Muscle of leg (tissue), 11 donors: ENCODE data around the gene TIAM2. TPM values are rescaled to one million over a fixed set of nuclear protein-coding genes. Genes with fewer than 3 reads are reported as not detected.

Experiments
- DNase-seq: peaks from one replicate; pipeline ENCODE4 v3.0.0; 2013
- H3K27ac ChIP-seq: one replicate; pipeline ENCODE4 v1.5.1; 2013; ENCODE audit warnings: mild to moderate bottlenecking, low read length, control low read depth
- H3K27me3 ChIP-seq: one replicate; pipeline ENCODE4 v1.6.1; 2013; ENCODE audit warnings: low read length; ENCODE audit not compliant: control insufficient read depth, insufficient read depth
- H3K36me3 ChIP-seq: one replicate; pipeline ENCODE4 v1.6.1; 2013; ENCODE audit warnings: low read length; ENCODE audit not compliant: control insufficient read depth, insufficient read depth
- H3K4me1 ChIP-seq: one replicate; pipeline ENCODE4 v1.6.1; 2013; ENCODE audit warnings: low read length; ENCODE audit not compliant: control insufficient read depth, insufficient read depth
- H3K4me3 ChIP-seq: one replicate; pipeline ENCODE4 v1.5.1; 2013; ENCODE audit warnings: low read length, control low read depth
- H3K9me3 ChIP-seq: replicated peaks from 2 replicates; pipeline ENCODE4 v1.6.1; 2013; ENCODE audit warnings: low read depth, low read length; ENCODE audit not compliant: control insufficient read depth
- WGBS: methylation state at CpG from one replicate; pipeline ENCODE4 v1.1.5; 2013; ENCODE audit warnings: missing lambda C conversion rate; ENCODE audit not compliant: insufficient coverage; 5-methylcytosine and 5-hydroxymethylcytosine counted together
- polyA plus RNA-seq, 8 donors: library from polyadenylated mRNA; unstranded; fragments of 120-200 nt; gene quantifications; one replicate each; pipeline versions ENCODE4 v1.2.1 to v1.2.3, GENCODE V29; 2013; ENCODE audit warnings: inconsistent platforms in 1 of 8, low replicate concordance in 1 of 8; ENCODE audit not compliant: insufficient read length in 8 of 8, insufficient read depth in 1 of 8
- total RNA-seq: library from RNA; stranded (reverse); fragments of 120-200 nt; gene quantifications from one replicate; pipeline ENCODE4 v1.2.4, GENCODE V29; 2013

Gene TIAM2
- total and polyA plus RNA-seq, 9 donors = 11.3 to 16.7 (median 13.1) TPM

DNA sequence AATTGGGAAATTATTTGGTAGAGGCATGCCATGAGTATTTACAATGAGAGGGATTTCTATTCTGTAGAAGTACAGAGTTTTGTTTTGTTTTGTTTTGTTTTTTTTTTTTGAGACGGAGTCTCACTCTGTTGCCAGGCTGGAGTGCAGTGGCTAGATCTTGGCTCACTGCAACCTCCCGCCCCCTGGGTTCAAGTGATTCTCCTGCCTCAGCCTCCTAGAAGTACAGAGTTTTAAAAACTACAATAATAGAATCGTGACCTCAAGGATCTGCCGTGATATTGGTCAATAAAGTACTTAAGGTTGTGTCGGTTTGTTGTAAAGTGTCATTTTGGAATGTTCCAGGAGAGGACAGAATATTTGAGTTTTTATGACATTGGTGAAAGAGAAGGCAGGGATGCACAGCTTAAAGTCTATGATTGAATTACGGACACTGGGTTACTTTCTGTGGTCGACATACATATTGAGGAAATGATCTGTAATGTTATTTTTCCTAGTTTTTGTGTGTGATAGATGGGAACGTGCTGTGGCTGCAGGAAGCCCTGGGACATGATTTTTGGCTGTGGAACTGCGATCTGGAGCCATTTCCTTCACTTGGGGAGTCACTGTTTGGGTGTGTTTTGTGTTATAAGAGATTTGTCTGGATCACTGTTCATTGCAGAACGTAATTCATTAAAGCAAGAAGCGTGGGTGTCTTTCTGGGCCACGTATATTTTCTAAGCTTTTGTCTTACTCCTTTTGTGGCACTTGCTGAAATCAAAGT lies 59.6 kb downstream of the TIAM2 start:
- 30% methylated on average over 8 of the region's 12 CpGs for WGBS
- Histone ChIP-seq H3K9me3 (no peaks in the 10 kb centered on the region), H3K27ac (peak overlapping the region; percentile 47), H3K4me3 (no peak overlapping the region), H3K27me3 (no peaks in the 10 kb centered on the region), H3K36me3 (no peaks in the 10 kb centered on the region), H3K4me1 (no peaks in the 10 kb centered on the region)
- peak; percentile 82 for DNase-seq

DNA sequence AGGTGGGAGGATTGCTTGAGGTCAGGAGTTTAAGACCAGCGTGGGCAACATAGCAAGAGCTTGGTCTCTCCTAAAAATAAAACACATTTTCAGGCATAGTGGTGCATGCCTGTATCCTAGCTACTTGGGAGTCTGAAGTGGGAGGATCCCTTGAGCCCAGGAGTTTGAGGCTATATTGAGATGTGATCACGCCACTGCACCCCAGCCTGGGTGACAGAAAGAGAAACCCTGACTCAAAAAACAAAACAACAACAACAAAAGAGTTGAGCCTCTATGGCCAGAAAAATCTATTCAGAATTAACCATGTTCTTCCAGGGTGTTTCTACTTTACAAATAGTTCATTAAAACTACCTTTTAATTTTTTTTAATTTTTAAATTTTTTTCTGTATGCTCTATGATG lies 60.6 kb downstream of the TIAM2 start:
- no CpG with 5 or more reads among the region's 2 CpGs for WGBS
- no peak overlapping the region for H3K4me3 ChIP-seq
- DNase-seq = no peak
- H3K9me3 ChIP-seq = no peaks in the 10 kb centered on the region
- H3K4me1 ChIP-seq = no peaks in the 10 kb centered on the region
- H3K27ac ChIP-seq = no peak overlapping the region
- no peaks in the 10 kb centered on the region for H3K36me3 ChIP-seq
- H3K27me3 ChIP-seq = no peaks in the 10 kb centered on the region

DNA sequence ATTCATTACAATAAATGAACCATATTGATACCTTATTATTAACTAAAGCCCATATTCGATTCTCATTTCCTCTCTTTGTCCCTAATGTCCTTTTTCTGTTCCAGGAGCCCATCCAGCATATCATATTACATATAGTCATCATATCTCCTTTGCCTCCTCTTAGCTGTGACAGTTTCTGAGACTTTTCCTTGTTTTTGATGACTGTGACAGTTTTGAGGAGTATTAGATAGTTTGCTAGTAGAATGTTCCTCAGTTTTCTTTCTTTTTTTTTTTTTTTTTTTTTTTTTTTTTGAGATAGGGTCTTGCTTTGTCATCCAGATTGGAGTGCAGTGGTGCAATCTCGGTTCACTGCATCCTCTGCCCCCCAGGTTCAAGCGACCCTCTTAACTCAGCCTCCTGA lies 61.6 kb downstream of the TIAM2 start:
- no CpG with 5 or more reads among the region's 3 CpGs for WGBS
- no peak overlapping the region for H3K4me3 ChIP-seq
- H3K36me3 ChIP-seq = no peaks in the 10 kb centered on the region
- DNase-seq = no peak
- no peaks in the 10 kb centered on the region for H3K4me1 ChIP-seq
- no peaks in the 10 kb centered on the region for H3K27me3 ChIP-seq
- H3K9me3 ChIP-seq = no peaks in the 10 kb centered on the region
- no peak overlapping the region for H3K27ac ChIP-seq

DNA sequence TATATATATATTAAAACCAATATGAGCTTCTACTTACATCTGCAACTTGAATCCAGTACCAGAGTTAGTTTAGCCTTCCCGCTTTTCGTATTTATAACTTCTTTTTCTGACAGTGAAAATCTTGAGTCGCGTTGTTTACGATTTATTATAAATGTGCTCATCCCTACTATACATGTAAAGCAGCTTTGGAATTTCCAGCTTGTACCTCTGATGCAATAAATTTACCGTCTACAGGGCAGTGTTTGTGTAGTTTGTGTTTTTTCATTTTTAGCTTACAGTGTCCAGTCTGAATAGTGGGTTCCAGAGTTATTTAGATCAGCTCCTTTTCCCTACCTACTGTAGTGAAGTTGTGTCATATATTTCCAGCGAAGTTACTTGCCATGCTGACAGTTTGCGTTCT lies 66.3 kb downstream of the TIAM2 start:
- 94% methylated on average over 4 of the region's 8 CpGs for WGBS
- peaks cover 9% of the 10 kb centered on the region for H3K4me1 ChIP-seq
- no peaks in the 10 kb centered on the region for H3K36me3 ChIP-seq

DNA sequence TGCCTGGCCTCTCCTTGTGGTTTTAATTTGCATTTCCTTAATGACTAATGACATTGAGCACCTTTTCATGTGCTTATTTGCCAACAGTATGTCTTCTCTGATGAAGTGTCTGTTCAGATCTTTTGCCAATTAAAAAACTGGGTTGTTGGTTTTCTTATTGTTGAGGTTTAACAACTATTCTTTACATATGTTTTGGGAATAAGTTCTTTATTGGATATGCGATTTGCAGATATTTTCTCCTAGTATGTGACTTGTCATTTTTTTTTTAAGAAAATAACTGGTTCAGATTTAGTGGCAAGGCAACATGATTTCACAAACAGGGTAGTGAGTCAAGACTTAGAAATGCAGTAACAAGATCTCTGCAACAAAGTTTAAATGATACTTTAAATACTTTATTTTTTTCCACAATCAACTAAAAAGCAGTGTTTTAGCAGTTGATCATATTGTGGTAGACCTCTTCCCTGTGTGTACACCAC lies 67.8 kb downstream of the TIAM2 start:
- Histone ChIP-seq H3K9me3 (no peaks in the 10 kb centered on the region), H3K27me3 (no peaks in the 10 kb centered on the region), H3K4me1 (peaks cover 19% of the 10 kb centered on the region), H3K27ac (no peak overlapping the region), H3K4me3 (no peak overlapping the region), H3K36me3 (no peaks in the 10 kb centered on the region)
- DNase-seq = no peak
- no CpG with 5 or more reads among the region's 1 CpG for WGBS

More for the DNA sequence above, 66.3 kb downstream of the TIAM2 start:
- DNase-seq = no peak
- Histone ChIP-seq H3K27ac (no peak overlapping the region), H3K4me3 (no peak overlapping the region), H3K9me3 (no peaks in the 10 kb centered on the region), H3K27me3 (no peaks in the 10 kb centered on the region)

DNA sequence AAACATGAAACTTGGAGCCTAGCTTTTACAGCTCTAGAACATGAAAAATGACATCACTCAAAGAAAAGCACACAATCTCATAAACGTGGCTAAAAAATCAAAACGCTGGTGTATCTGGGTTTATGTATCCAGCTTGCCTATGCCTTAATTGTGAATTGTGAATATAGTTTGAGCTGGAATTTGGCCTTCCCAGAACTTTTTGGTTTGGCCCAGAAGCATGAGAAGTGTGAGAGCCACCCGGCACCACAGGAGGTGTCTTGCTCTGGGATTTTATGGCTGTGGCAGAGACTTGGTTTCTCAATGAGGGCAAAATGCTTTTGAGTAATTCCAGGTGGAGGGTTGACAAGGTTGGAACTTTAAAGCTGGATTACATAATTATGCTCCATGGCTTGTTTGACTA lies 69.2 kb downstream of the TIAM2 start:
- DNase-seq = no peak
- Histone ChIP-seq H3K4me3 (no peak overlapping the region), H3K27me3 (no peaks in the 10 kb centered on the region), H3K9me3 (no peaks in the 10 kb centered on the region), H3K4me1 (peaks cover 29% of the 10 kb centered on the region), H3K36me3 (no peaks in the 10 kb centered on the region), H3K27ac (no peak overlapping the region)
- 100% methylated on average over 2 of the region's 3 CpGs for WGBS

DNA sequence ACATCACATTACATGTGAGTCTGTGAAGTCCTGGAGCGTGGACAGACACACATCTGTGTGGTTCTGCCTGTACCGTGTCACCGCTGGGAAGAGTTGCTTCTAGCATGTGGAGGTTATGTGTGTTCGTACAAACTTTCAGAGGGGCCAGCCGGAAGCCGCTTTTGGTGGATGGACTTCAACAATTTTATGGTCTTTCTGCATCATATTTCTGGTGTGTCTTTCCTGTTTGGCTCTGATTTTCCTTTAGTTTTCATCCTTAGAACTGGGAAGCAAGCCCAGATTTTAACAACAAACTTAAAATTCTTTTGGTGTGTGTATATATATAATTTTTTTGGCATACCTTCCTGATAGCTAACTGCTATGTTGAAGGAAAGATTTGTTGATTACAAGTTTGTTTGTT lies 71.2 kb downstream of the TIAM2 start:
- no CpG with 5 or more reads among the region's 6 CpGs for WGBS
- no peaks in the 10 kb centered on the region for H3K9me3 ChIP-seq
- H3K27me3 ChIP-seq = no peaks in the 10 kb centered on the region
- no peak overlapping the region for H3K4me3 ChIP-seq
- H3K27ac ChIP-seq = peak overlapping the region; percentile 73
- H3K4me1 ChIP-seq = peaks cover 29% of the 10 kb centered on the region
- no peaks in the 10 kb centered on the region for H3K36me3 ChIP-seq
- DNase-seq = peak; percentile 97

DNA sequence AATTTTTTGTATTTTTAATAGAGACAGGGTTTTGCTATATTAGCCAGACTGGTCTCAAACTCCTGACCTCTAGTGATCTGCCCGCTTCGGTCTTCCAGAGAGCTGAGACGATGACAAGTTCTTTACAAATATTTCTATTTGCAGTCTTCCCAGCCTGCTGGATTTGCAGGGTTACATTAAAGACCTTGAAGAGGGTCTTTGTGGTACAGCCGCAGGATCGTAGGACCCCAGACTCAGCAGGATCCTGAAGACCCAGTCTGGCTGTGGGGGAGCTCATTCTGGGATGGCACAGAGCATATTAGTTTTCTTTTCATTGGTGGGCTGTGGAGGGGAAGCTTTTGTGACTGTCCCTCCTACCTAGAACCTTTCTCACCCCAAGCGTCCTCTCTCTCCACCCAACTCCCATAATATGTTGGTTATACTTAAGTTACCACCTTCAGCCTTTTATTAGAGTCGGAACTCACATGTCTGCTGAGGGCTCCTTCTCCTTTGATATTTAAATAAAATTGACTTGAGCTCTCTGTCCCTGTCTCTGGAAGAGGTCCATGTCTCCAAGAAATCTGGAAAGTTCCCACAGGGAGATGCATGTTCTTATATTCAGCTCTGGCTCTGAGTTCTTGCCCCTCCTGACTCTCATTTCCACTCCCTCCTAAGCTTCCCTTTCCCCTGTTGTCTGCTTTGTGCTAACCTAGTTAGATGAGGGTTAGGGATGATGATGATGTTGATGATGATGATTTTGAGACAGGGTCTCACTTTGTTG lies 72.0 kb downstream of the TIAM2 start:
- Histone ChIP-seq H3K27me3 (no peaks in the 10 kb centered on the region), H3K4me3 (no peak overlapping the region), H3K36me3 (no peaks in the 10 kb centered on the region), H3K4me1 (peaks cover 29% of the 10 kb centered on the region), H3K27ac (peak overlapping the region; percentile 73), H3K9me3 (no peaks in the 10 kb centered on the region)
- DNase-seq = peak; percentile 81
- WGBS = 52% methylated on average over 3 of the region's 7 CpGs

DNA sequence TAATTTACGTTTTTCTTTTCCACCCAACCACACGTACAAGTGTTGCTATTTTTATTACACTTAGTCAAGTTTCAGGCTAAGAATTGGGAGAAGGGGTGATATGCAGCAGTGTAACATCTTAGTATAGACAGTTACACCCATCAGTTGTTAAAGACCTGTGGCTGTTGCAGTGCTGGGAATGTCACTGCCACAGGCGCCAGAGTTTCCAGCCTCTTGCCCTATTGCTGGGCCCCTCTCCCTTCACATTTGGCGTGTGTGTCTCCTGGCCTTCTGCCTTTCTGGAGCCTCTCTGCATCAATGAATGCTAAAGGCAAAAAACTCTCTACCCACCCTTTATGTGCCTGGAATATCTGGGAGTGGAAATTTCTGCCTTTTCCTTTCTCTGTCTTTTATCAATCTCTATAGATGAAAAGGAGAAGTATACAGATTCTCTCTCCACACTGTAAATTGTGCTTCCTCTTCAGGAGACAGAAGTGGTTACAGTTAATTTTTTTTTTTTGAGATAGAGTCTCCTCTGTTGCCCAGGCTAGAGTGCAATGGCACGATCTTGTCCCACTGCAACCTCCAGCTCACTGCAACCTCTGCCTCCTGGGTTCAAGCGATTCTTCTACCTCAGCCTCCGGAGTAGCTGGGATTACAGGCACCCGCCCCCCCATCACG lies 73.0 kb downstream of the TIAM2 start:
- 0% methylated on average over 1 of the region's 9 CpGs for WGBS
- H3K36me3 ChIP-seq = no peaks in the 10 kb centered on the region
- H3K9me3 ChIP-seq = no peaks in the 10 kb centered on the region
- DNase-seq = peak; percentile 90
- peaks cover 29% of the 10 kb centered on the region for H3K4me1 ChIP-seq
- H3K27ac ChIP-seq = peak overlapping the region; percentile 73
- H3K4me3 ChIP-seq = no peak overlapping the region
- H3K27me3 ChIP-seq = no peaks in the 10 kb centered on the region

DNA sequence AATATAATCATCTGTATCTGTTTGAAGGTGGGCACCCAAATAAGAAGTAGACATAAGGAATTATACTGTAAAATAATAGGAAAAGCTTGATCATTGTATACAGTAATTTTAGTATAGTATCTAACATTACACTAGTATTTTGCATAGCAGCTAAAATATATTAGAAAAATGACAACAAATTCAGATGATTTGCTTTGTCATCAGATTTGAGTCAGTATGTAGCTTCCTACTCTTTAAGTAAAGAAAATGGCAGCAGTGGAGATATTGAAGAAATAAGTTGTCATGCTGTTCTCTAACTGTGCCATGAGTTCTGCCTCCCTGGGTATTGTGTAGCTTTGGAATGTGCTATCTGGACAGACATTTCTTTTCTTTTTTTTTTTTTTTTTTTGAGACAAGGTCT lies 74.4 kb downstream of the TIAM2 start:
- no peaks in the 10 kb centered on the region for H3K36me3 ChIP-seq
- DNase-seq = no peak
- no peak overlapping the region for H3K27ac ChIP-seq

More for the DNA sequence above, 74.4 kb downstream of the TIAM2 start:
- no peaks in the 10 kb centered on the region for H3K9me3 ChIP-seq
- peaks cover 29% of the 10 kb centered on the region for H3K4me1 ChIP-seq
- no peaks in the 10 kb centered on the region for H3K27me3 ChIP-seq
- no peak overlapping the region for H3K4me3 ChIP-seq
